WI38 (cell line): ENCODE data around the gene PHAF1.
"Not testable (repeated sequence)": the region's sequence is repeated elsewhere in the genome, so short reads cannot be mapped to it uniquely, and the experiment has no call there.

Source experiments
- H3K4me3 ChIP-seq: 2 replicates; pipeline ENCODE4 v1.5.1; 2011; ENCODE audit warnings: low read depth, mild to moderate bottlenecking, control low read depth, low read length
- TF ChIP-seq, protein P1 (sequence below): IDR thresholded peaks from 2 replicates; pipeline ENCODE4 v1.5.1; 2012; ENCODE audit warnings: low read depth, mild to moderate bottlenecking, control low read depth, low read length

Gene PHAF1

DNA sequence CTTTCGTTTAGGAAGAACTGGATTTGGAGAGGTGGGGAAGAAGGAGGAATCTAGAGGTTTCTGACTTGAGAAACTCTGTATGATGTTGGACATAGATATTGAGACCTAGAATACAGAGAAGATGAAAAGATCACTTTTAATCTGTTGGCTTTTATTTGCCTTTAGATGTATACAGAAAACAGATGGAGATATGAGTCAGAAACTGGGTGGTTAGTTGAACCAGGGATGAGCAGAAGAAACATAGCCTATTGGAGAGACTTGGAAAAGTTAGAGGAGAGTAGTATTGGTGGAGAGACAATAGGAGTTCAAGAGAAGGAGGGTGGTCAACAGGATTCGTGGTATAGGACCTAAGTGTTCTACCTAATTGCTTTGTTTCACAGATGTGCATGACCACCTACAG, 5.1 kb downstream of the PHAF1 start:
- TF ChIP-seq, protein P1, sequence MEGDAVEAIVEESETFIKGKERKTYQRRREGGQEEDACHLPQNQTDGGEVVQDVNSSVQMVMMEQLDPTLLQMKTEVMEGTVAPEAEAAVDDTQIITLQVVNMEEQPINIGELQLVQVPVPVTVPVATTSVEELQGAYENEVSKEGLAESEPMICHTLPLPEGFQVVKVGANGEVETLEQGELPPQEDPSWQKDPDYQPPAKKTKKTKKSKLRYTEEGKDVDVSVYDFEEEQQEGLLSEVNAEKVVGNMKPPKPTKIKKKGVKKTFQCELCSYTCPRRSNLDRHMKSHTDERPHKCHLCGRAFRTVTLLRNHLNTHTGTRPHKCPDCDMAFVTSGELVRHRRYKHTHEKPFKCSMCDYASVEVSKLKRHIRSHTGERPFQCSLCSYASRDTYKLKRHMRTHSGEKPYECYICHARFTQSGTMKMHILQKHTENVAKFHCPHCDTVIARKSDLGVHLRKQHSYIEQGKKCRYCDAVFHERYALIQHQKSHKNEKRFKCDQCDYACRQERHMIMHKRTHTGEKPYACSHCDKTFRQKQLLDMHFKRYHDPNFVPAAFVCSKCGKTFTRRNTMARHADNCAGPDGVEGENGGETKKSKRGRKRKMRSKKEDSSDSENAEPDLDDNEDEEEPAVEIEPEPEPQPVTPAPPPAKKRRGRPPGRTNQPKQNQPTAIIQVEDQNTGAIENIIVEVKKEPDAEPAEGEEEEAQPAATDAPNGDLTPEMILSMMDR, result no peak
- no peak overlapping the region for H3K4me3 ChIP-seq

DNA sequence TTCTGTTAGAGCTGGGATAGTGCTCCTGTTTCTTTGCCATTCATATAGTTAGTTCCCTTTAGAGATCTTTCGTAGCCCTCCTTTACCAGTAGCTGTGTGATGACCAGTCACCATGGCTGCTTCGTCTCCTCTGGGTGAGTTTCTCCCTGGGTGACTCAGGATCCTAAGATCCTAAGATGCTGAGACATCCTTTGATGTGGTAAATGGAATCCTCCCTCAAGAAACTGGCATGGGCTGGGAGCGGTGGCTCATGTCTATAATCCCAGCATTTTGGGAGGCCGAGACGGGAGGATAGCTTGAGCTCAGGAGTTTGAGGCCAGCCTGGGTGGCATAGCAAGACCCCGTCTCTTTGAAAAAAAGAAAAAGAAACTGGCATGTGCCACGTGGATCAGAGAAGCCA, 5.9 kb downstream of the PHAF1 start:
- TF ChIP-seq, protein P1, result no peak

DNA sequence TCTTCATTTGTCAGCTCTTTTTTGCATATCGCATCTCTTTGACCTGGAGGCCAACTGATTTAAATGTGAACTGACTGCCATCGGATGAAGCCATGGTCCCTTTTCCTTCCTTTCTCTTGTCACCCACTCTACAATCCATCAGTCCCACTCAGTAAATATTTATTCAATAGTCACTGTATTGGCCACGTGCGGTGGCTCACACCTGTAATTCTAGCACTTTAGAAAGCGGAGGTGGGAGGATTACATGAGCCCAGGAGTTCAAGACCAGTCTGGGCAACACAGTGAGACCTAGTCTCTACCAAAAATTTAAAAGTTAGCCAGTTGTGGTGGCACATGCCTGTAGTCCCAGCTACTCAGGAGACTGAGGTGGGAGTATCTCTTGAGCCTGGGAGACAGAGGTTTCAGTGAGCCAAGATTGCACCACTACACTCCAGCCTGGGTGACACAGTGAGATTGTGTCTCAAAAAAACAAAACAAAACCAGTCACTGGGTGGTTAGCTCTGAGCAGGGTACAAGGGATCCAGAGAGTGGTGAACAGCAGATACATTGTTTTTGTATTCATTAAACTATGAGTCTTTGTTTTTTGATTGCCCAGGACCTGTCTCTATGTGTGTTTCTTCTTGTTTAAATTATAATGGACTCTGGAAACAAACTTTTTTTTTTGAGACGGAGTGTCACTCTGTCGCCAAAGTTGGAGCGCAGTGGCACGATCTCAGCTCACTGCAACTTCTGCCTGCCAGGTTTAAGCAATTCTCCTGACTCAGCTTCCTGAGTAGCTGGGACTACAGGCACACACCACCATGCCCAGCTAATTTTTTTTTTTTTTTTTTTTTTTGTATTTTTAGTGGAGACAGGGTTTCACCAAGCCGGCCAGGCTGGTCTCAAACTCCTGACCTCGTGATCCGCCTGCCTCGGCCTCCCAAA, 6.9 kb downstream of the PHAF1 start:
- TF ChIP-seq, protein P1, result no peak
- H3K4me3 ChIP-seq, result no peak overlapping the region

More for the DNA sequence above, 5.9 kb downstream of the PHAF1 start:
- H3K4me3 ChIP-seq, result no peak overlapping the region

DNA sequence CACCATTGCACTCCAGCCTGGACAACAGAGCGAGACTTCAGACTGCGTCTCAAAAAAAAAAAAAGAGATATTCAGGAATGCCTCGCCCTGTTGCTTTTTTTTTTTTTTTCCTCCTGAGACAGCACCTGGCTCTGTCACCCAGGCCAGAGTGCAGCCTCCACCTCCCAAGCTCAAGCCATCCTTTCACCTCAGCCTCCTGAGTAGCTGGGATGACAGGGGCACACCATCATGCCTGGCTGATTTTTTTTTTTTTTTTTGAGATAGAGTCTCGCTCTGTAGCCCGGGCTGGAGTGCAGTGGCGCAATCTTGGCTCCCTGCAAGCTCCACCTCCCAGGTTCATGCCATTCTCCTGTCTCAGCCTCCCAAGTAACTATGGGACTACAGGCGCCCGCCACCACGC, 8.0 kb downstream of the PHAF1 start:
- H3K4me3 ChIP-seq, result no peak overlapping the region
- TF ChIP-seq, protein P1, result no peak

DNA sequence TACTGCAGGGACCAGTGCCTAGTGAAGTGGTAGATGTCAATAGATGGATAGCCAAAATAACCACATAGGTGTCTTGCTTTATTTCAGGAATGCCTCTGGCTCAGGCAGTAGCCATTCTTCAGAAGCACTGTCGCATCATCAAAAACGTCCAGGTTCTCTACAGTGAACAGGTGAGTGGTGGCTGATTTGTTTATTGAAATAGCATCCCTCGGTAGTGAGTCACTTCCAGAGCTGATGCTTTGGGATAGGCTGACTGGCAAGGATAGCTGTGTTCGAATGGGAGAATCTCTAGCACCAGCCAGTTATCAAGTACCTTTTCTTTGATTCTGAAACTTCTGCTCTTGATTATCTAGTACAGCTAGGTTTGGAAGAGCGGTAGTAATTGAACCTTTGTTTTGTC, 10.3 kb downstream of the PHAF1 start:
- TF ChIP-seq, protein P1, result no peak
- no peak overlapping the region for H3K4me3 ChIP-seq

DNA sequence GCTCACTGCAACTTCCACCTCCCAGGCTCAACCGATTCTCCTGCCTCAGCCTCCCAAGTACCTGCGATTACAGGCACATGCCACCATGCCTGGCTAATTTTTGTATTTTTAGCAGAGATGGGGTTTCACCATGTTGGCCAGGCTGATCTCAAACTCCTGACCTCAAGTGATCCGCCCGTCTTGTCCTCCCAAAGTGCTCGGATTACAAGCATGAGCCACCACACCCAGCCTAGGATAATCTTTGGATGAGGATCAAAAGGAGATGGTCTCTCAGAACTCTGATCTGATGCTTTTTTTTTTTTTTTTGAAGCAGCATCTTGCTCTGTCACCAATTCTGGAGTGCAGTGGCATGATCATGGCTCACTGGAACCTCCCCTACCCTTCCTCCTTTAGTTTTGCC, 13.1 kb downstream of the PHAF1 start:
- H3K4me3 ChIP-seq, result not testable (repeated sequence)

DNA sequence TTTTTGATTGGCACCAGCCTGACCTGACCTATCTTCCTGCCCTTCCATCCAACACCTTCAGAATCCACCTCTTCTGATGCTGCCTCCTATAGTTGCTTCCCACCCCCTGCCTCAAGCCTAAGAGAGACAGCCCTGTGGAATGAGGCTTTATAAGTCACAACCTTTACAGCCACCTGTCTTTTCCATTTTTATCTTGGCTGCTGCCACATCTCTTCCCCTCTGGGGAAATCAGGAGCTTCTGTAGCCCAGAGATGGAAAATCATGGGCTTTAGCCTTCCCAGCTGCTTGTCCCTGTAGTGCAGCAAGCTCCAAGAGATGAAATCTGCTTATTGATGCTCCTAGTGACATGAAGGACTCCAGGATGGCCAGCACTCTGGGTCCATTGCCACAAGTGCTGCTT, 18.7 kb downstream of the PHAF1 start:
- H3K4me3 ChIP-seq, result no peak overlapping the region
- TF ChIP-seq, protein P1, result no peak
